ENCODE measurements around the gene APPBP2.

- TF ChIP-seq EZH2 (IDR thresholded peaks at IDR 0.05; ENCODE audit: low read length) (no peak), CTCF (optimal IDR thresholded peaks at IDR 0.05 in 1 of 3, IDR thresholded peaks at IDR 0.05 in 1 of 3, conservative IDR thresholded peaks at IDR 0.05 in 1 of 3; ENCODE audit: extremely low read depth in 1 of 3, insufficient read depth in 2 of 3, low read length in 3 of 3) (no peak)
These were observed 127.6 kb downstream of the APPBP2 start for GRCh38 chr17:60398227-60398959.

Data from keratinocyte (primary cell).